ENCODE measurements around the gene FAM219A.

Gene FAM219A

GRCh38 chr9:34400686-34401602 lies 57.4 kb downstream of the FAM219A start:
- DNase-seq (ENCODE audit: low read depth in 2 of 2): no peak

- DNase-seq (ENCODE audit: low read depth in 2 of 2): no peak
Measured at GRCh38 chr9:34400275-34400674, 58.1 kb downstream of the FAM219A start.

GRCh38 chr9:34399729-34400128 lies 58.6 kb downstream of the FAM219A start:
- no peak for DNase-seq (ENCODE audit: low read depth in 2 of 2)

GRCh38 chr9:34398875-34399274 lies 59.5 kb downstream of the FAM219A start:
- DNase-seq (ENCODE audit: low read depth in 2 of 2): no peak

- DNase-seq (ENCODE audit: low read depth in 2 of 2): no peak
Measured at GRCh38 chr9:34396276-34397214, 61.8 kb downstream of the FAM219A start.

- DNase-seq (ENCODE audit: low read depth in 2 of 2): no peak
Measured at GRCh38 chr9:34392511-34392910, 65.9 kb downstream of the FAM219A start.

GRCh38 chr9:34387239-34387638 lies 71.1 kb downstream of the FAM219A start:
- DNase-seq (ENCODE audit: low read depth in 2 of 2): no peak

GRCh38 chr9:34386656-34387055 lies 71.7 kb downstream of the FAM219A start:
- DNase-seq (ENCODE audit: low read depth in 2 of 2): no peak

GRCh38 chr9:34385561-34386230 lies 72.7 kb downstream of the FAM219A start:
- DNase-seq (ENCODE audit: low read depth in 2 of 2): no peak

GRCh38 chr9:34384368-34385165 lies 73.8 kb downstream of the FAM219A start:
- DNase-seq (ENCODE audit: low read depth in 2 of 2): no peak

GRCh38 chr9:34383904-34384303 lies 74.5 kb downstream of the FAM219A start:
- no peak for DNase-seq (ENCODE audit: low read depth in 2 of 2)

GRCh38 chr9:34382879-34383278 lies 75.5 kb downstream of the FAM219A start:
- no peak for DNase-seq (ENCODE audit: low read depth in 2 of 2)

GRCh38 chr9:34382054-34382453 lies 76.3 kb downstream of the FAM219A start:
- DNase-seq (ENCODE audit: low read depth in 2 of 2): no peak

- DNase-seq (ENCODE audit: low read depth in 2 of 2): no peak
Measured at GRCh38 chr9:34381323-34381722, 77.0 kb downstream of the FAM219A start.

GRCh38 chr9:34380511-34381315 lies 77.7 kb downstream of the FAM219A start:
- peak; percentile 34 to 35 for DNase-seq (ENCODE audit: low read depth in 2 of 2)

GRCh38 chr9:34380034-34380510 lies 78.3 kb downstream of the FAM219A start:
- DNase-seq (ENCODE audit: low read depth in 2 of 2): no peak

GRCh38 chr9:34379334-34380033 lies 78.9 kb downstream of the FAM219A start:
- DNase-seq (ENCODE audit: low read depth in 2 of 2): peak; percentile 37 to 38

GRCh38 chr9:34378376-34379060 lies 79.9 kb downstream of the FAM219A start:
- no peak for DNase-seq (ENCODE audit: low read depth in 2 of 2)

- DNase-seq (ENCODE audit: low read depth in 2 of 2): no peak
Measured at GRCh38 chr9:34377404-34377746, 81.0 kb downstream of the FAM219A start.
